Inferior parietal cortex (tissue), 1 donor: ENCODE results near the gene FOXO4.

Experiments
- DNase-seq: peaks from one replicate; pipeline ENCODE4 v3.0.0-alpha.2; 2016; ENCODE audit errors: extremely low spot score

FOXO4 gene

DNA sequence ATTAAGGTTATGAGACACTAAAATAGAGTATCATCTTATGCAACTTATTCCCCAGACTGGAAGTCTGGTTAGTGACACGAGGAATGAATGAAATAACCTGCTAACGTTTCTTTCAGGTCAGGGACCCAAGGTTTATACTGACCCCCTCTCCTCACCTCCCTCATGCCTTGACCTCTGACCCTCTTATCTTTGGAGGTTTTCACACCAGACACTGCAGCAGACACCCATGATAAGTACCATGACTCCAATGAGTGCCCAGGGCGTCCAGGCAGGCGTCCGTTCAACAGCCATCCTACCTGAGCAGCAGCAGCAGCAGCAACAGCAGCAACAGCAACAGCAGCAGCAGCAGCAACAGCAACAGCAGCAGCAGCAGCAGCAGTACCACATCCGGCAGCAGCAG, 44.8 kb downstream of the FOXO4 start:
- no peak for DNase-seq

DNA sequence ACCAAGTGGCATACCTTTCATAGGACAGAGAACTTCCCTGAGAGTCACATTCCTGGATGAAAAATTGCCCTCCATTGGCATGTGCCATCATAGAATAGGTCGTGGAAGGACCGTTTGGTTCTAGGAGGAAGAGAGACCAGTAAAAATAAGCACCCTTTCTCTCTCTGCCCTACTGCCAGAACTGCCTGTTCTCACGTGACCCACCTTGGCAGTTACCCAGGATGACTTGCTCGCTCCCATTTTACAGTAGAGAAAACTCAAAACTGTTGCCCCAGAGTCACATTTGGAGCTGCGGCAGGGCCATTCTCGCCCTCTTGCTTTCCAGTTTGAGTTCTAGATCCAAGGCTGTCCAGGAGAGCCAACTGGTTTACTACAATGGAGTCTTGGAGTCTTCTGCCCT, 47.9 kb downstream of the FOXO4 start:
- DNase-seq: no peak

DNA sequence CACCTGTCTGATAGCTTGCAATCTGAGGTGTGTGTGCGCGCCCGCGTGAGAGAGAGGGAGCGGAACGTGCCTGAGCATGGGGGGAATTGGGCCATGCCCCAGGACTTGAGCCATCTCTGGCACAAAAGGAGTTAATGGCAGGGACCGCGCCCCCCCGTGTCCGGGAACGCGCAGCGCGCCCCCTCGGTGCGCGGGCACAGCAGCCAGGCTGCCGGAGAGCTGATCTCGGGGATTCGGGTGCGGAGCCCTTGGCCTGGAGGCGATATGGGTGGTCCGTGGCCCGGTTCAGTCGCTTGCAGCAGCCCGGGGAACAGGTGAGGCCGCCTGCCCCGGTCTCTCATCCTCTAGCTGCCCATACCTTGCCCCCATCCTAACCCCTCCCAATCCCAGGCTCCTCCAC, 49.0 kb downstream of the FOXO4 start, which contains the start of gene NLGN3:
Gene NLGN3, plus strand, starts transcription at position 191 of the 400 bp plus-strand sequence. CDS start 2,909 bp downstream, outside the sequence.
- DNase-seq: no peak

DNA sequence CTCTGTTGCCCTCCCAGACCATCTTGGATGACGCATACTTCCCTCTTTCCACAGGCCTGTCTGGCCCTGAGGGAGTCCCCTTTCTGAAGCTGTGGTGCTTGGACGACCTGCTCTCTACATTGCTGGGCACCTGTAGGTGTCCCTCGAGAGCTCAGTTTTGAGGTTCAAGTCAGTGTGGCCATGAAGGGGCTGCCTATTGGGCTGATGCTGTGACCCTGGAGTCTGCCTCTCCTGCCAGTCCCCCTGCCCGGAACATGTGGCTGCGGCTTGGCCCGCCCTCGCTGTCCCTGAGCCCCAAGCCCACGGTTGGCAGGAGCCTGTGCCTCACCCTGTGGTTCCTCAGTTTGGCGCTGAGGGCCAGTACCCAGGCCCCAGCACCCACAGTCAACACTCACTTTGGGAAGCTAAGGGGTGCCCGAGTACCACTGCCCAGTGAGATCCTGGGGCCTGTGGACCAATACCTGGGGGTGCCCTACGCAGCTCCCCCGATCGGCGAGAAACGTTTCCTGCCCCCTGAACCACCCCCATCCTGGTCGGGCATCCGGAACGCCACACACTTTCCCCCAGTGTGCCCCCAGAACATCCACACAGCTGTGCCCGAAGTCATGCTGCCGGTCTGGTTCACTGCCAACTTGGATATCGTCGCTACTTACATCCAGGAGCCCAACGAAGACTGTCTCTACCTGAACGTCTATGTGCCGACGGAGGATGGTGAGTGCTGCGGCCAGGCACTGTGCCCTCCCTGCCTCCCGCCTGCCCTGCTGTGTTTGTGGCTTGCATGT, 52.0 kb downstream of the FOXO4 start:
- no peak for DNase-seq

DNA sequence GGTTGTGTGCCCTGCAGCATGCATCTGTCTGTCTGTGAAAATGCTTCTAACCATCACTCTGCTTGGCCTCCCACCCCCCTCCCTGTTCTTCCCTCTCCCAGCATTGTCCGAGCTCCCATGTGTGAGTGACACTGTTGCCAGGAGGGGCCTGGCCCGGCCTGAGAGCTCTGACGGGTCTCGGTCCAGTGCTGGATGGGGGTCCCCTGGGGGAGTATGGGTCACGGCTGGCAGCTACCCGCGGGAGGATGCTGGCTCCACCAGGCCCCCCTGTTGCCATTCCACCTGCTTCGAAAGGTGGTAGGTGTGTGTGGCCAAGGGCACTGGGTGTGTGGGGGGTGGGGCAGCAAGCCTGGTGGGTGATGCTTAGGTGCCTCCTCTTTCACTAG, 52.6 kb downstream of the FOXO4 start:
- DNase-seq: no peak

DNA sequence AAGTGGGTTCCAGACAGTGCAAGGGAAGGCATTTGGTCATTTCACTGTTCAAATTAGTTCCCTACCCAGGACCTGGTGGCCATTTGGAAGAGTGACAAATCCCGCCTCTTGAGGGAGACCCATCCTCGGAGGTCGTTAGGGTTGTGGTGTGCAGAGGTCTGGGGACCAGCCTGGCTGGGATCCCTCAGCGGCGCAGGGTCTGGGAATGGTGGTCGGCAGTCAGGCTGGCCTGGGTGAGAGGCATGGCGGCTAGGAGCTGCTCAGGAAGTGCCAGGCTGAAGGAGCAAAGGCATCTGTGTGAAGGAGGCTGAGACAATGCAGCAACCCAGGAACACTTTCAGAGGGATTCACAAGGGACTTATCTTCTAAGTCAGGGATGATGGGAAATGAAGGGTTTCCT, 55.7 kb downstream of the FOXO4 start:
- no peak for DNase-seq
